Measurements from ENCODE around the gene OTUD7B.
"Not testable (repeated sequence)": the region's sequence is repeated elsewhere in the genome, so short reads cannot be mapped to it uniquely, and the experiment has no call there.

The OTUD7B gene

DNA sequence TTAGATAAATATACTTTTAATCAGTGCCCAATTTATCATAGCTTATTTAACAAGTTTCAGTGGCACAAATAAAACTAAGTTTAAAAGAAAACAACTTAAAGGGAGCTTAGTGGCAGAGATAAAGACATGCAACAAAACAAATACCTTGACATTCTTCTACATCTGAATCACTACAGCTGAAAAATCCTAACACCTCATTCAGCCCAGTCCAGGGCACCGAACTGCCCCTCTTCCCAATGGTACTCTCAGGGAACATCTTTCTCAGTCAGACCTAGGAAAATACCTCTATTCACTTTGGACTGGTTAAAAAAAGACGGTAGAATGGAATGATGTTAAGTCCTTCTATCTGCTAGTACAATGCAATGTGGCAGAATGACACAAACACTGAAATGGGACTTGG lies 8.3 kb downstream of the OTUD7B start:
- DNase-seq (ENCODE audit: low read depth), result no peak

DNA sequence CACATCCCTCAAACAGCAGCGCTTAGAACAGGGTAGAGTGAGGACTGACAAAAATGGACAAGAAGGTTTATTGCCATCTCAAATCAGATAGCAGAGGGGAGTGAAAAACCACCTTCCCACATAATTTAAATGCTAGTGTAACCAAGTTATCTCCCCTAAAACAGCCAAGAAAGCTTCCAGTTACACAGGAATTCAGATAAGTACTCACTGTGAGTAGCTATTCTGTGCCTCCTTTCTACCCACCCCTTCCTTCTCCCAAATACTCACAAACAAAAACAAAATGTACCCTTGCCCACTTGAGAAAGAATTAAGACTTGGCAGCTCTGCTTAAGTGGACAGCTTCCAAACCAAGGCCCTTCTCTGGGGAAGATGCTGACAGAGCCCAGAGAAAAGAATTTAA lies 9.1 kb downstream of the OTUD7B start:
- DNase-seq (ENCODE audit: low read depth), result no peak

DNA sequence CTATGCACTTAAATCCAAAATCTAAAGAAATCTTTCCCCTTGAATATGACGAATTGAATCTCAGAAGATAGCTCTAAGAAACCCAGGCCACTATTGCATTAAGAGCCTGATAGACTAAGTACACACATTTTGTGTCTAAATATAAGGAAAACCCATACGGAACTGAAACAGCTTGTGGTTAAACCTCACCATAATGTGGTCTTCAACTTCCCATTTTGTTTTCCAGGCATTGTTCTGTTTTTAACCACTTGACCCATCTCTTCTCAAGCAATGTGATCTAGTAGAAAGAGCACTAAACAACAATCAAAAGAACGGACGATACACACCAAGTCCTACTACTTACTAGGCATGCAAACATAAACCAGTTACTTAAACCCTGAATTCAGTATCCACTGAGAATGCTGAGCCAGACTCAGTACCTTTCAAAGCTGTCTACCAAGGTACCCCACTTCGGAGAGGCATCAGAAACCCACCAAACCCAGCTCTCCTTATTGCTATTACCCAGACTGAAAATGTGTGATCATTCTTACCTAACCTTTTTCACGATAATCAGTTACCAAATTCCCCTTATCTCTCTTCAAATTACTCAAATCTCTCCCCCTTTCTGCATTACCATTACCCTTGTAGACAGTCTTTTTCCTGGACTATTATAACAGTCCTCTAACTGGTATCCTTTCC lies 12.8 kb downstream of the OTUD7B start:
- no peak for DNase-seq (ENCODE audit: low read depth)

DNA sequence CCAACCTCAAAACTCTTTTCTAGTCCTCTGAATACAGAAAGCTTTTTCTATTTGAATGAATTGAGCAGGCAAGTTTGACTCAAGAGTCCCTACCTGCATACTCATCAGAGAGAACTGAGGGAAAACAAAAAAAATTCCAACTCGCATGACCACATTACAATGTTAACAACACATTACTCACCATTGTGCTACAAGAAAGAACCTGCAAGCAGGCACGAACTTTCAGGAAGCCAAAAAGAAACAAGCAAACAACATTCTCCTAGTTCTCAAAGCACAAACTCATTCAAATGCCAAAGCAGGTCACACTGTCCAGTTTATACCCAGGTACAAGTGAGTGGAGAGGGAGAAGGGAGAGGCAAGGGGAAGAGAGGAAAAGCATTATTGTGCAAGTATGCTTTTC lies 14.6 kb downstream of the OTUD7B start:
- DNase-seq (ENCODE audit: low read depth), result no peak

DNA sequence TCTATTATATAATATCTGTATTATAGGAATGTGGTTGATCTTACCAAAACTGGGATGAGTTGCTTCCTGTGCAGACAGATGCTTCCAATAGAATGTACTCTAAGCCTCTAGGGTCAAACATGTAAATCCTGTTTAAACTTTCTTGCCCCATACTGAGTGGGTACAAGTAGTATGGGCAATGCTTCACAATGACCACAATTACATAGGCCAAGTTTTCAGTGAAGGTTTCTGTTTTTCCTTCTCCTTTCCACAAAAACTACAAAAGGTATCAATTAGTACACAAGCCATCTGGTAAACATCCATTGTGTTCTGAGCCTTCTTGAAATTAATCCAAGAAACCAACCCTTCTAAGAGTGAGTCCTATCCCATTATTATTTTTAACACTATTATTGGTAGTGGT lies 16.8 kb downstream of the OTUD7B start:
- DNase-seq (ENCODE audit: low read depth), result no peak

DNA sequence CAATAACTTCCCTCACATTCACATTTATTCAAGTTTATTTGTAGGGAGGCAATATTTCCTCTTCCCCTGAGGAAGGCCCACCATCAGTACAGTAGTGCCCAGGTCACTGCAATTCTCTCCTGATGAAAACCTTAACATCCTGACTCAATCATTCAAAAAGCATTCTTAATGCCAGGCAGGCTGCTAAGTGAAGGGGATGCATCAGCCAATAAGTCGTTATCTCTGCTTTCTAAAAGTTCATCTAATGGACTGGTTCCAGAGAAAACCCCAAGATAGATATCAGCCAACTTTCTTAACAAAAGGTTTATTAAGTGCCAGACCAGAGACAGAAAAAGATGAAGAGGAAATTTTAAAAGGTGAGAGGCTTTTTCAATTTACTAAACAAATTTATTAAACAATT lies 17.3 kb downstream of the OTUD7B start:
- no peak for DNase-seq (ENCODE audit: low read depth)

DNA sequence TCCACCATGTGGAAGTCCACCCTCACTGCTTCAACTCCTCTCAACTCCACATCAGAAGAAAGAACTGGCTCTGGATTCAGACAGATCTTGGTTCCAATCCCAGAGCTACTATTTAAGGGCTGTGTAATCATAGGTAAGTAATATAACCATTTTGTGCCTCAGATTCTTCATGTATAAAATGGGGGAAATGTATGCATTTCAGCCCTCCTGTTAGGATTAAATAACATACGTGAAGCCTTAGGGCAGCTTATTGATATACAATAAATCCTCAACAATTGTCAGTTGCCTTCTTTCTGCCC lies 23.3 kb downstream of the OTUD7B start:
- DNase-seq (ENCODE audit: low read depth), result no peak

DNA sequence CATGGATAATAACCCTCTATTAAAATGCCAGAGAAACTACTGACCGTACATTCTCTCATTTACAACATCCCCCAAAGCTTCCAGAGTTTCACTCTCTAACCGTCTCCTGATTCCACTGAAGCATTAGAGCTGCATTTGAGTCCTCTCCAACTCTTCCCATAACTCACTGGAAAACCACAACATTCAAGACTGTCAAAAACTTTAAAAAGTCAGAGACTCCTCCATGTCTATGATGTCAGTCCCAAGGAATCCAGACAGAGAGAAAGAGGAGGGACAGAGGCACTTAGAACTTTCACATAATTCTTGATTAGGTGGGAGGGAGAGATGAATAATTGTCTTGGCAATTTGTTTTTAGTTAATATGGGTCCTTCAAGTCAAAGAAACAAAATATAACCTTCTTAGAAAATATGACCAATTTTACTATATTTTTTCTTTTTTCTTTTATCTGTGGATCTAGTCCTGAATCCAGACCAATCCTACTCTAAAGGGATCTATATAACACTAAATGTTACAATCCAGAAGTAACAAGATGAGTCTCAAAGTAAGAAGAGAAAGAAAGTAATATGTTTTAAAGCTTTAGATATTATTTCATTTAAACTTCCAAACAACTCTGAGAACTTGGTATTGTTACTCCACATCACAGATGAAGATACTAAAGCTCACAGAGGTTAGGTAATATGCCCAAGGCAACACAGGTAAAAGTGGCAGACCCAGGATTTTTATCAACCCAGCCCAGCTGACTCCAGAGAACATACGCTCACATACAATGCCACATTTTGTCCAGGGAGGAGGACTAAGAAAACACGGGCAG lies 23.8 kb downstream of the OTUD7B start:
- no peak for DNase-seq (ENCODE audit: low read depth)

DNA sequence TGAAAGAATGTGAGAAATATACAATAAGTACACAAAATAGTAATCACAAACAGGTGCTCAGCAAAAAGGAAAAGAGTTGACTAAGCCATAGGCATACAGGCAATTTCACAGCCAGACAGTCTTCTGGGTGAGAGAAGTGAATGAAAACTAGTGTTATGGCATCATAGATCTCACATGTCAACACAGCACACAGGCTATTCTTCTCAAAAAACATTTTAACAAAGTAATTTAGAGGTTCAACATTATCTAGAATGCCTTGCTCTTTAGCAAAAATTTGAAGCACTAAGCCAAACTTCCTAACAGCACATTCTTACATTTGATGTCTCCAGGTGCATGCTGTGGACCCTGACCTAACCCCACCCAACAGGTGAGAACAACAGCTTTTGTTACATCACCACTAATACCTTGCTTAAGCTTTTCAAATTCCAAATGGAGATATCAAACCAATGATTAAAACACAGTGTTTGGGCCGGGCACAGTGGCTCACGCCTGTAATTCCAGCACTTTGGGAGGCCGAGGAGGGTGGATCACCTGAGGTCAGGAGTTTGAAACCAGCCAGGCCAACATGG lies 30.5 kb downstream of the OTUD7B start:
- no peak for DNase-seq (ENCODE audit: low read depth)

DNA sequence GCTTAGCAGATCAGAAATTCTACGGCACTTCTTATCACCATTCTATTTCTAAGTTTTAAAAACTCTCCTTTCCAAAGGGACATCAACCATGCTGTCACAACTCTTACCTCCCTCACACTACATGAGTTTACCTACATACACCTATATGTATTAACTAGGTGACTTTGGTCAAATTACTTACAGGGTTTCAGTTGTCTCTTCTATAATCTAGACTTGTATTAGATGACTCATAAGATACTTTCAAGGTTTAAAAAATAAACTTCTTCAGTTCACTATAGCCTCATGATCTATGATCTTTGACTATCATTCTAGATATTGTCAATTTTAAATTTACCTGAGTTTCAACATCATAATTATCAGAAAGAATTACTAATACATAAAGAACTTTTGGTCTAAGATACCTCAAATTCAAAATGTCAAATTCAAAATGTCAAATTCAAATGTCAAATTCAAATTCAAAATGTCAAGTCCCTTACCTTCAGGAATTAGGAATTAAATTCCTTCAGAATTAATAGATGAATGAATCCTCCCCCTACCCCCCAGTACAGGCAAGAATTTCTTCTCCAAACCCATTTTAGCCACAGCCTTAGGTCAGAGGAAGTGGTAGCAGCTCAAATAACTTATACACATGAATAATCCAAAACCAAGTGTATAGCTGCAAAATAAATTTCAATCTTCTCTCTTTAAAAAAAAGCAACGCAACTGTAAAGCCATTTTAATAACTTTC lies 31.1 kb downstream of the OTUD7B start:
- DNase-seq (ENCODE audit: low read depth), result no peak

DNA sequence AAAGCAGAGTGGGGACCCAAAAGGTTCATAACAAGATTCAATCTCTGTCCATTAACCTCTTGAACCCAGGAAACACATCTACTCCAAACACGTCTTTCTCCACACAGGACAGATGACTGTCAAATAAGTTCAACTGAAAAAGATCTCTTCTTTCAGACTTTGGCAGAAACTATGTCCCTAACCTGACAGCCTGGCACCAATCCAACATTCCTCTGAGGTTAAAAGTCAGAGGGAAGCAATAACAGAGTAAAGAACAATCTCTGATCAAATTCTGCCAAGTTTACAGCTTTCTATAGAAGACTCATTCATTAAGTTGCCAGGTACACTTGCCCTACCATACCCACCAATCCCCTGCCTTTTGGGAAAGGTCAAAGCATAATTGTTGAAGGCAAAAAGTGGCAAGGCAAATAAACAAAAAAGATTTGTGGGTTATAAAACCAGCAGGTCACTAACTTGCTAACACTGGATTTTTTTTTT lies 31.9 kb downstream of the OTUD7B start:
- no peak for DNase-seq (ENCODE audit: low read depth)

DNA sequence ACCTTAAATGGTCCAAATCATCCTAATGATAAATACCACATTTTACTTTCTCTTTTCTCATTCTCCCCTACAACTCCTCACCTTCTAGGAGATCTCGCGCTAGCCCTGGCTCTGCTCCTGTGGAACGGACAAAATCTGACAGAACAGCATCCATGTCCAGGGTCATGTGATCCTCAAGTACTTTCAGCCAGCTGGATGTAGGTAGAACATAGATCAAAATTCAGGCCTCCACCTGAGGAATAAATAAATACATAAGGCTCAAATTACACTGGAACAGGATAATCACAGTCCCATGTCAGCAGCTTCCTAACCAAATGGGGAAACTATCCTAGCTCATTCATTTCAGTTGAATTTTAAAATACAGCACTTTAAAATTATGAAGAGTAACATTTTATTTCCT lies 33.2 kb downstream of the OTUD7B start:
- no peak for DNase-seq (ENCODE audit: low read depth)

DNA sequence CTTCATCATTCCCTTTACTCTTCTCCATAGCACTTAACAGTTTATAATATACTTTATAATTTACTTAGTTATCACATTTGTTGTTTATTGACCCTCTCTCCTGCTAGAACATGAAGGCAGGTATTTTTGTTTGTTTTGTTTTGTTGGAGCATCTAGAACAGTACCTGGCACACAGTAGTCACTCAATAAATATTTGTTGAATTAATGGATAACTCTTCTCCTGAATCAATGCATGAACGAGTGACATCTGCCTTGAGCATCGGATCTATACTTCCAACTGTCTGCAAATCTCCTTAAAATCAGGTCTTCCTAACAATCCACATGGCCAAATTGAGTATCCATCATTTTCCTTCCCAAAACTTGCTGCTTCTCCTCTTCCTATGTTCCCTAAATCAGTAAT lies 38.0 kb downstream of the OTUD7B start:
- no peak for DNase-seq (ENCODE audit: low read depth)

DNA sequence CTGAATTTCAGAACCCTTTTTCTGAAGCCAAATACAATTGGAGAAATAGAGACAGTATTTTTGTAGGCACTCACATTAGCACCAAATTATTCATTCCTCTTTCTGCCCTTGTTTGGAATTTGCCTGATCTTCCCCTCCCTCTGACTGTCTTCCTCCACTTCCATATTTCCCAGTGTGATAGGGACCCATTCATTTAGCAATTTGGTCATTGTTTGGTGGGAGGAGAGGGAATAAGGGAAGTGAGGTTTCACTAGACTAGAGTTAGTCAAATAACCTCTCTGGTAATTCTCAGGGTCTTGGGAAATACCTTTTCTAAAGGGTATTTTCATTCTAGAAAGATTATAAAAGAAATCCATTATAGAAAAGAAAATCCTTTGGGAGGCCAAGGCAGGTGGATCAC lies 42.9 kb downstream of the OTUD7B start:
- no peak for DNase-seq (ENCODE audit: low read depth)

DNA sequence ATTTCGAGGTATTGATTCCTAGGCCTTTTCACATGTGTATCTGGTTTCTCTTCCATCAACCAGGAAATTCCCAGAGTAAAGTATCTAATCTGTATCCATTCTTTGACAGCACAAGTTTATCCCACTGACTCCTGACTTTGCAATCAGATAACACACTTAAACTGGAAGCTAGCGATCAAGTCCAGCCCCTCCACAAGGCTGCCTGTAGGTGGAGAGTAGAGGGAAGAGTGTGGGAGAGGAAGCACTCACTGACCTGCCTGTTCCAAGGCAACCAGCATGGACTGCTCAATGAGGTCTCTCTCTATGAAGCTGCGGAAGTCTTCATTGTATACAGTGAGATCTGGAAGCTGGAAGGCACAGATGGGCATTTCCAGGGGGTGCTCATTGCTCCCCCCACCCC lies 43.5 kb downstream of the OTUD7B start:
- no peak for DNase-seq (ENCODE audit: low read depth)

DNA sequence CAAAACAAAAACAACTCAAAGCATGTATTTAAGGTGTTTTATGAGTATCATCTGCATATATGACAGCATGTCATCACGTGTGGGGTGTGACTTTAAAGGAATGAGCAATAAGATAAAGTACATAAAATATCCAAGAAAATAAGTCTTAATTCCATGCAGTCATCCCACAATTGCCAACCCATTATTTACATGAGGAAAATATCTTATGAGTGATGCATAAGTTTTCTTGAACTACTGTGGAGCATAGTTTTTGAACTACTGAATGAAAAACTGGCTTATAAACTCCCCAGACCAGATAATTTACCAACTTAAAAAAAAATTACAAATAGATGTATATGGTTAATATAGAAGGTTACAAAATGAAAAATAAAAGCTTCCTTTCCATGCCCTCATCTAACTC lies 44.1 kb downstream of the OTUD7B start:
- no peak for DNase-seq (ENCODE audit: low read depth)

DNA sequence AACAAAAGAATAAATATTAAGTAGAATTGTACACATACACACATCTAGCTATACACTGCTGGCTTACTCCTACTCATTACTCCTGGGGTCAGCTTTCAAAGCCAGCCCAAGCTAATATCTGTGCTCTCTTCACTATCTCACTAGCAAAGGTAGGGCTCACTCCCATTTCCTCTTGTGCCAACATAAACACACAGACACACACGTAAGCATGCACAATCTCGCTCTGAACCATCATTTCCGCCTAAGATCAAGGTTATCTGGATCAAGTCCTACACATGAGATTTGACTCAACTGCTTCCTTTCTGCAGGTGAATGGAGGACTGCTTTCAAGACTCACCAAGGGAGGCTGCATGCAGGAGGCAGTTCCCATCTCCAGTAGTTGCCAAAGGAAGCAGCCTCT lies 45.1 kb downstream of the OTUD7B start:
- no peak for DNase-seq (ENCODE audit: low read depth)

DNA sequence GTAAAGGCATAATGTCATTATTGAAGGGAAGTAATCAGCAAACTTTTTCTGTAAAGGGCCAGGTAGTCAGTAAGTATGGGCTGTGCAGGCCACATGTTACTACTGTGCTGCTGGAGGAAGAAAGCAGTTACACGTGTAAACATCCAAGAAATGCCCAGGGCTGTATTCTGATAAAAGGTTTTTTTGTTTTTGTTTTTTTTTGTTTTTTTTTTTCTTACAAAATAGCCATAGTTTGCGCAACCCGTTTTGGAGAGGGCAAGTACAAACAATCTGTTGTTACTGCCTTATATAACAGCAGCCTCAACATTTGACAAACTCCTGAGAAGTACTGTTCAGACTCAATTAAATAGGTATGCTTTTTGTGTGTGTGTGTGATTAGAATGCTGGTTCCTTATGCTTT lies 47.2 kb downstream of the OTUD7B start:
- no peak for DNase-seq (ENCODE audit: low read depth)

DNA sequence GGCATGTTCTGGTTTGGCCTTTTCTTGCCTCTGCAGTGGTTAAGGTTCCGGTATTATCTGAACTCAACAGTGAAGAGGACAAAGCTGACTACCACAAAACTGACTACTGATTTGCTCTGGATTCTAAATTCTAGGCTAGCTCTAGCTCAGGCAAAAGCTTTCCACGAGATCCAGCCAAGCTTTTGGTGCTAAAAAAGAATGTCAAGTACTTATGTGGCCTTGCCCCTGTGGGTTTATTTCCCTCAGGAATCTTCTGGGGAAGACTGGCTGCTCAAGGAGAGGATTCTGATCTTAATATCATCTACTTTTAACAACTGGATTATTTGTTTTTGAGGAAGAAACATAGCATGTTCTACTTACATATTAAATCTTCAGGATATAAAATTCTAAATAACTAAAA lies 47.8 kb downstream of the OTUD7B start:
- DNase-seq (ENCODE audit: low read depth), result no peak

DNA sequence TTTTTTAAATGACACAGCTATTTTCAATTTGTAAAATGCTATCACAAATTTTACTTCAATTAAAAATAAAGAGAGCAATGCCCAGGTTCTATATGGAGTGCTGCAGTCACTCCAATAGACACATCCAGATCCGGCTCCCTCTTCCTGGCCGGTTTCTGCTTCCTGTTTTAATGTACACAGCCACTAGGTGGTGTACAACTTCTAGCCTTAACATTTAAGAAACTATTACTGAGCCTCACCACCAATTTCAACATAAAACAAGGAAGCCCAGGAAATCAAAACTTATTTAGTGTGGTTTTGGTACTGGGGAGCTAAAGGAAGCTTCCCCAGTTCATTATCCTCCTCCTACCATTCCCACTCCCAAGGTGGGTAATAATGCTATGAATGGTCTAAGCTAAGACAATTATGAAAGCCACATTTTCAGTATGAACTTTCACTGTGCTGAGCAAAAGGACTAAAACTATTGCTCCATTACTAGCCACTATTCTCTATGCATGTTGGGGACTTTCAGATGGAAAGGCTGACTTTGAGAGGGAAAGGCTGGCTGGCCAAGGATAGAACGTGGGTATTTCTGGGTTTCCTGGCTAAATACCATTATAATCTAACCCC lies 48.4 kb downstream of the OTUD7B start:
- peak; percentile 19 for DNase-seq (ENCODE audit: low read depth)

DNA sequence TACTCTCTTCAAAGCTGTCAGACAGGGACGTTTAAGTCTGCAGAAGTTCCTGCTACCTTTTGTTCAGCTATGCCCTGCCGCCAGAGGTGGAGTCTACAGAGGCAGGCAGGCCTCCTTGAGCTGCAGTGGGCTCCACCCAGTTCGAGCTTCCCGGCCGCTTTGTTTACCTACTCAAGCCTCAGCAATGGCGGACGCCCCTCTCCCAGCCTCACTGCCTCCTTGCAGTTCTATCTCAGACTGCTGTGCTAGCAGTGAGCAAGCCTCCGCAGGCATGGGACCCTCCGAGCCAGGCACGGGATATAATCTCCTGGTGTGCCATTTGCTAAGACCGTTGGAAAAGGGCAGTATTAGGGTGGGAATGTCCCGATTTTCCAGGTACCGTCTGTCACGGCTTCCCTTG lies 53.0 kb downstream of the OTUD7B start:
- DNase-seq (ENCODE audit: low read depth), result not testable (repeated sequence)

DNA sequence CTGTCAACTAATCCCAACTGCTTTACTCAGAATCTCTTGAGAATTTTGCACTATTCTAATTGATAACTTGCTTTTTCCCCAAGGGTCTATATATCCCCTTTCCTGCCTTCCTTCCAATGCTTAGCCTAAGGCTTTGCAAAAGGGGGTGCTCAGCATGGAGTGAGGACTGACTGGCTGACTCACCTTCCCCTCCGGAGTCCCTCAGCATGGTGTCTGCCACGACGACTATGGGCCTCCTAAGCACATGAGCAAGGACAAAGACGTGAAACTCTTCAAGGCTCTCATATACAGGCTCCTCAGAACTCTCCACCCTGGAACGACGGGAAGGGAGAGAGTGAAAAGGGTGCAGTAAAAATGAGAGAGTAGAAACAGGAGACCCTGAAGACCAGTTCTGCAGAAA lies 60.6 kb downstream of the OTUD7B start:
- no peak for DNase-seq (ENCODE audit: low read depth)

Measured in T follicular helper cell (primary cell).